Esophagus muscularis mucosa (tissue), 4 donors: ENCODE measurements around the gene FAM193A. TPM values are rescaled to one million over a fixed set of nuclear protein-coding genes. Genes with fewer than 3 reads are reported as not detected.

Source experiments
- DNase-seq: peaks from one replicate; pipeline ENCODE4 v3.0.0-alpha.2; 2017; ENCODE audit errors: extremely low spot score
- H3K27ac ChIP-seq, 4 donors: fragments of 200-600 bp; sonication (generic); replicated peaks in 1 of 4; 1 replicate in 3 of 4; 2 replicates in 1 of 4; pipeline ENCODE4 v1.5.1; 2016 to 2019; ENCODE audit warnings: mild to moderate bottlenecking in 1 of 4
- H3K27me3 ChIP-seq, 4 donors: fragments of 200-600 bp; sonication (generic); one replicate each; pipeline versions ENCODE4 v1.5.1 to v1.6.0; 2016 to 2019
- H3K36me3 ChIP-seq, 4 donors: fragments of 200-600 bp; sonication (generic); one replicate each; pipeline ENCODE4 v1.5.1; 2016 to 2019
- H3K4me1 ChIP-seq, 4 donors: fragments of 200-600 bp; sonication (generic); one replicate each; pipeline ENCODE4 v1.5.1; 2016 to 2019
- H3K4me3 ChIP-seq, 4 donors: fragments of 200-600 bp; sonication (generic); 1 replicate in 2 of 4; 2 replicates in 2 of 4; pipeline ENCODE4 v1.5.1; 2016 to 2019; ENCODE audit warnings: mild to moderate bottlenecking in 4 of 4, moderate library complexity in 1 of 4
- H3K9me3 ChIP-seq, 4 donors: fragments of 200-600 bp; sonication (generic); 1 replicate in 3 of 4; 2 replicates in 1 of 4; pipeline ENCODE4 v1.5.1; 2016 to 2019
- CTCF ChIP-seq, 3 experiments: fragments of 200-600 bp in 2 of 3; fragments of 450-650 bp in 1 of 3; sonication (generic) in 2 of 3; IDR thresholded peaks; one replicate each; pipeline ENCODE4 v1.5.1; 2017 to 2019; ENCODE audit warnings: antibody characterized with exemption in 3 of 3, mild to moderate bottlenecking in 2 of 3, moderate library complexity in 1 of 3
- EP300 ChIP-seq: sonication (generic); formaldehyde crosslinking; IDR thresholded peaks from one replicate; pipeline ENCODE4 v1.6.1; 2017; ENCODE audit warnings: antibody characterized with exemption
- POLR2A ChIP-seq: fragments of 450-650 bp; IDR thresholded peaks from one replicate; pipeline ENCODE4 v1.6.1; 2017; ENCODE audit warnings: antibody characterized with exemption, moderate library complexity, mild to moderate bottlenecking, low read depth
- POLR2AphosphoS5 ChIP-seq, 2 donors: sonication (generic); formaldehyde crosslinking; IDR thresholded peaks; one replicate each; pipeline ENCODE4 v1.6.1; 2017; ENCODE audit warnings: antibody characterized with exemption in 2 of 2
- WGBS: methylation state at CpG from one replicate; pipeline ENCODE4 v1.1.5; 2018; 5-methylcytosine and 5-hydroxymethylcytosine counted together
- intact Hi-C: fragments of 100-400 bp; cut with DNase I; formaldehyde crosslinking; loops from one replicate; pipeline ENCODE4 v1.15.1; 2023
- total RNA-seq, 4 donors: library from RNA; depleted of rRNA; stranded (reverse); fragments of >200 nt; gene quantifications; one replicate each; pipeline versions ENCODE4 v1.1.0 to v1.2.1, GENCODE V29; 2016

FAM193A gene
- total RNA-seq, 4 donors from 2014 or later, result 20.0 to 30.6 (median 24.6) TPM

GRCh38 chr4:2598511-2599303, 62.3 kb downstream of the FAM193A start:
- TF ChIP-seq POLR2A (no peak), CTCF (IDR thresholded peaks at IDR 0.05) (peak in 1 of 3 experiments; percentile 21)
- H3K27ac ChIP-seq, result peak overlapping the region in 3 of 4 donors; percentile 15 to 51 (median 47)

GRCh38 chr4:2599304-2599654, 62.8 kb downstream of the FAM193A start:
- intact Hi-C loops, result no loop called here
- WGBS, result 65% methylated on average over 6 of the region's 6 CpGs
- H3K4me1 ChIP-seq, result peaks cover 45 to 73% (median 55%) of the 10 kb centered on the region in 4 donors

More at GRCh38 chr4:2598511-2599303, 62.3 kb downstream of the FAM193A start:
- H3K4me1 ChIP-seq, result peaks cover 50 to 76% (median 60%) of the 10 kb centered on the region in 4 donors
- no peak overlapping the region for H3K4me3 ChIP-seq
- 36% methylated on average over 8 of the region's 12 CpGs for WGBS
- peaks cover 0 to 18% (median 10%) of the 10 kb centered on the region in 4 donors for H3K36me3 ChIP-seq
- H3K9me3 ChIP-seq, result no peaks in the 10 kb centered on the region
- DNase-seq, result no peak
- no peaks in the 10 kb centered on the region for H3K27me3 ChIP-seq
- intact Hi-C loops, result no loop called here

GRCh38 chr4:2600878-2601277, 64.4 kb downstream of the FAM193A start:
- H3K27ac ChIP-seq, result no peak overlapping the region
- WGBS, result 95% methylated on average over 6 of the region's 6 CpGs
- H3K36me3 ChIP-seq, result peaks cover 0 to 18% (median 10%) of the 10 kb centered on the region in 4 donors
- no peak for DNase-seq
- H3K9me3 ChIP-seq, result no peaks in the 10 kb centered on the region
- H3K4me3 ChIP-seq, result no peak overlapping the region
- H3K27me3 ChIP-seq, result no peaks in the 10 kb centered on the region
- peaks cover 44 to 71% (median 48%) of the 10 kb centered on the region in 4 donors for H3K4me1 ChIP-seq
- intact Hi-C loops, result no loop called here
- TF ChIP-seq POLR2AphosphoS5 (IDR thresholded peaks at IDR 0.05) (no peak), EP300 (no peak), CTCF (IDR thresholded peaks at IDR 0.05) (no peak), POLR2A (no peak)

More at GRCh38 chr4:2599304-2599654, 62.8 kb downstream of the FAM193A start:
- Histone ChIP-seq H3K9me3 (no peaks in the 10 kb centered on the region), H3K27ac (peak overlapping the region in 2 of 4 donors; percentile 47 to 51), H3K4me3 (no peak overlapping the region), H3K27me3 (no peaks in the 10 kb centered on the region), H3K36me3 (peaks cover 0 to 18% (median 10%) of the 10 kb centered on the region in 4 donors)
- TF ChIP-seq CTCF (IDR thresholded peaks at IDR 0.05) (no peak), POLR2A (no peak), EP300 (no peak), POLR2AphosphoS5 (IDR thresholded peaks at IDR 0.05) (no peak)
- no peak for DNase-seq

- Histone ChIP-seq H3K36me3 (peaks cover 0 to 14% (median 3%) of the 10 kb centered on the region in 4 donors), H3K27ac (no peak overlapping the region), H3K4me1 (peaks cover 31 to 58% (median 43%) of the 10 kb centered on the region in 4 donors), H3K9me3 (no peaks in the 10 kb centered on the region), H3K4me3 (no peak overlapping the region), H3K27me3 (no peaks in the 10 kb centered on the region)
- TF ChIP-seq EP300, result no peak
- no peak for TF ChIP-seq POLR2A
- TF ChIP-seq POLR2AphosphoS5 (IDR thresholded peaks at IDR 0.05), result no peak
- no peak for TF ChIP-seq CTCF (IDR thresholded peaks at IDR 0.05)
- DNase-seq, result no peak
- intact Hi-C loops, result no loop called here
- WGBS, result 90% methylated on average over 4 of the region's 4 CpGs
Observed at GRCh38 chr4:2604614-2605013, 68.2 kb downstream of the FAM193A start.
